Measurements from ENCODE around the gene DSCAML1.

DSCAML1 gene

DNA sequence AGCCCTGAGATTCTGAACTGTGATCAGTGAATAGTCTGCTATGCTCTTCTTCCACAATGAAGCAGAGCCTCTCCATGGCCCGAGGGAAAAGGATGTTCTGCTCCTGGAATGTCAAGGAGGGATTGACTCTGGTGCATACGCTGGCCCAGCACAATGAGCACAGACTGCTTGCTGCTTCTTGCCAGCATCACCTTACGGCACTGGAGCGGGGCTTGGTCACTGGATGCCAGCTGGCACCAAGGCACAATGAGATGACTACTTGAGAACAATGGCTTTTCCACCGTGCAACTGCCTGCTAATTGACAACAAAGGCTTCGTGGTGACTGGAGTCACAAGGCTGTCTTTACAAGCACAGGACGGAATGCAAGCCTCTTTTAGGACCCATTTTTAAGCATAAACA, 139.2 kb downstream of the DSCAML1 start:
- DNase-seq (ENCODE audit: insufficient read length, low spot score) = no peak
- FAIRE-seq = no peak
- TF ChIP-seq POLR2A (IDR thresholded peaks at IDR 0.05; ENCODE audit: low read depth, low read length) (no peak), POLR2AphosphoS5 (IDR thresholded peaks at IDR 0.05; ENCODE audit: low read depth, low read length) (no peak), PAX5 (IDR thresholded peaks at IDR 0.05; ENCODE audit: insufficient read depth, low read length, severe bottlenecking) (no peak), POU2F2 (IDR thresholded peaks at IDR 0.05; ENCODE audit: low read depth, low read length) (no peak), SPI1 (IDR thresholded peaks at IDR 0.05; ENCODE audit: low read depth, low read length) (no peak), TAF1 (IDR thresholded peaks at IDR 0.05; ENCODE audit: low read depth, low read length) (no peak)

- DNase-seq (ENCODE audit: insufficient read length, low spot score) (no peak), FAIRE-seq (no peak)
- no peak for TF ChIP-seq TAF1 (IDR thresholded peaks at IDR 0.05; ENCODE audit: low read depth, low read length)
- no peak for TF ChIP-seq POLR2A (IDR thresholded peaks at IDR 0.05; ENCODE audit: low read depth, low read length)
- no peak for TF ChIP-seq POLR2AphosphoS5 (IDR thresholded peaks at IDR 0.05; ENCODE audit: low read depth, low read length)
- TF ChIP-seq PAX5 (IDR thresholded peaks at IDR 0.05; ENCODE audit: insufficient read depth, low read length, severe bottlenecking) = no peak
- TF ChIP-seq SPI1 (IDR thresholded peaks at IDR 0.05; ENCODE audit: low read depth, low read length) = no peak
- TF ChIP-seq POU2F2 (IDR thresholded peaks at IDR 0.05; ENCODE audit: low read depth, low read length) = no peak
These were observed 142.4 kb downstream of the DSCAML1 start for GRCh38 chr11:117654281-117655255.

DNA sequence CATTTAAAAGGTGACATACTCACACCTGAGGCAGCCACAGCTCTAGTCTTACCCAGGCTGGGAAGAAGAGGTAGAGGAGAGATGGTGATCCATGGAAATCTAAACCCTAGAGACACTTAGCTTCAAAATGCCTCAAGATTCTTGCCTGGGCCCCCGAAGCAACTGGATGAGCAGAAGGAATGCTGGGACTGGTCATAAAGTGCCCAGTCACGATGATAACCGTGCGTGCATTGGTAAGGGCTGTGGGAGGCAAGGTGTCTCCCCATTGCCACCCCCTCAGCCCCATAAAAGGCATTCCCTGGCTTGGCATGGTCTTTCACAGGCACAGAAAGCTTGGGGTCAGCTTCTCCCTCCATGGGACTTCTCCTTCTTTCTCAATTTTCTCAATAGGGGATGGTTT, 144.5 kb downstream of the DSCAML1 start:
- DNase-seq (ENCODE audit: insufficient read length, low spot score) (no peak), FAIRE-seq (no peak)

DNA sequence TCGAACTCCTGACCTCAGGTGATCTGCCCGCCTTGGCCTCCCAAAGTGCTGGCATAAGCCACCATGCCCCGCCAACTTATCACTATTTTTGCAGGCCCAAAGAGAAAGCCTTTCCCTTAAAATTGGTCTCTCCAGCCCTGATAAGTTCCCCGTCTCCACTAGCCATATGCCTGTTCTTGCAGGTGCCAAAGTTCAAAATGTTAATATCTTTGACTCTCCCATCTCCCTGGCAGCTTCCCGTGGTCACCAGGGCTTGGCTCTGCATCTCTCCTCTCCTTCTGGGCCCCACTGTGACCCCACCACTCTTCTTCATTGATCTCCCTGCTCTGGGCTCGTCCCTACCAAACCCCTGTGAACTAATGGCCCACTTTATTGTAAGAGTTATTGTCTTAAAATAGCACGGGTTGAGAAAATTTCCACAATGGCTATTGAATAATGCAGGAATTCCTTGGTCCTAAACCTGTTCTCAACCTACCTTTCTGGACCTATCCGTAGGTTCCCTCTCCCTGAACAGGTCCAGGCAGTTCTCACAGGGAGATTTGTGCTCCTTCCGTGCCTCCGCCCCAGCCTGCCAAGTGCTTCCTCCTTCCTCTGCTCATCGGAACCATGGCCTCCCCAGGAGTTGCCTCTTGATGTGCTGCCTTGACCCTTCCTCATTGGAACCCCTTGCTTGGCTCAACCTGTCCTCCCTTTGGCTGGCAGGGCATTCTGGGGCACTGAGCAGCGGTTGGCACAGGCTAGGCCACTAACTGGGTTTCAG, 147.5 kb downstream of the DSCAML1 start:
- no peak for TF ChIP-seq TAF1 (IDR thresholded peaks at IDR 0.05; ENCODE audit: low read depth, low read length)
- TF ChIP-seq POLR2AphosphoS5 (IDR thresholded peaks at IDR 0.05; ENCODE audit: low read depth, low read length) = no peak
- TF ChIP-seq POLR2A (IDR thresholded peaks at IDR 0.05; ENCODE audit: low read depth, low read length) = no peak
- TF ChIP-seq SPI1 (IDR thresholded peaks at IDR 0.05; ENCODE audit: low read depth, low read length) = no peak
- TF ChIP-seq POU2F2 (IDR thresholded peaks at IDR 0.05; ENCODE audit: low read depth, low read length) = no peak
- TF ChIP-seq PAX5 (IDR thresholded peaks at IDR 0.05; ENCODE audit: insufficient read depth, low read length, severe bottlenecking) = no peak
- FAIRE-seq = no peak
- no peak for DNase-seq (ENCODE audit: insufficient read length, low spot score)

More for the DNA sequence above, 144.5 kb downstream of the DSCAML1 start:
- TF ChIP-seq TAF1 (IDR thresholded peaks at IDR 0.05; ENCODE audit: low read depth, low read length) = no peak
- no peak for TF ChIP-seq SPI1 (IDR thresholded peaks at IDR 0.05; ENCODE audit: low read depth, low read length)
- no peak for TF ChIP-seq POLR2AphosphoS5 (IDR thresholded peaks at IDR 0.05; ENCODE audit: low read depth, low read length)
- no peak for TF ChIP-seq POLR2A (IDR thresholded peaks at IDR 0.05; ENCODE audit: low read depth, low read length)
- TF ChIP-seq POU2F2 (IDR thresholded peaks at IDR 0.05; ENCODE audit: low read depth, low read length) = no peak
- TF ChIP-seq PAX5 (IDR thresholded peaks at IDR 0.05; ENCODE audit: insufficient read depth, low read length, severe bottlenecking) = no peak

DNA sequence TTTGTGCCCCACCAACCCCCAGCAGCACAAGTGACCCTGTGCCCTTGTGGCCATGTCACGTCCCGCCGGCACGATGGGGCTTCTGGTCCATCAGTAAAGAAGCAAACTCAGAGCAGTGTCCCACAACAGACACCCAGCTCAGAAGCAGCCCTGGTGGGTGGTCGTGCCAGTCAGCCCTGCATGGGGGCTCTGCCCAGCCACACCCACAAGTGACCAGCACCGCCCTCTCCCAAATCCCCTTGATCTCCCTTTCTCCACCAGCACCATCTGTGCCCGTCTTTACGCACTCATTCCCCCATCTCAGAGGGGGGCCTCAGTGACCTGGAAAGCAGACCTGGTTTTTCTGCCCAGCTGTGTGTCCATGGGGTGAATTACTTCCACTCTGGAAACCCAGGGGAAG, 149.1 kb downstream of the DSCAML1 start:
- TF ChIP-seq POLR2AphosphoS5 (IDR thresholded peaks at IDR 0.05; ENCODE audit: low read depth, low read length) (no peak), POLR2A (IDR thresholded peaks at IDR 0.05; ENCODE audit: low read depth, low read length) (no peak), SPI1 (IDR thresholded peaks at IDR 0.05; ENCODE audit: low read depth, low read length) (no peak), POU2F2 (IDR thresholded peaks at IDR 0.05; ENCODE audit: low read depth, low read length) (no peak)
- no peak for FAIRE-seq
- DNase-seq (ENCODE audit: insufficient read length, low spot score) = no peak

- no peak for TF ChIP-seq POU2F2 (IDR thresholded peaks at IDR 0.05; ENCODE audit: low read depth, low read length)
- no peak for TF ChIP-seq TAF1 (IDR thresholded peaks at IDR 0.05; ENCODE audit: low read depth, low read length)
- TF ChIP-seq PAX5 (IDR thresholded peaks at IDR 0.05; ENCODE audit: insufficient read depth, low read length, severe bottlenecking) = no peak
- no peak for TF ChIP-seq SPI1 (IDR thresholded peaks at IDR 0.05; ENCODE audit: low read depth, low read length)
- no peak for TF ChIP-seq POLR2A (IDR thresholded peaks at IDR 0.05; ENCODE audit: low read depth, low read length)
- no peak for TF ChIP-seq POLR2AphosphoS5 (IDR thresholded peaks at IDR 0.05; ENCODE audit: low read depth, low read length)
- no peak for DNase-seq (ENCODE audit: insufficient read length, low spot score)
- FAIRE-seq = no peak
These were observed 149.8 kb downstream of the DSCAML1 start for GRCh38 chr11:117647207-117647606.

DNA sequence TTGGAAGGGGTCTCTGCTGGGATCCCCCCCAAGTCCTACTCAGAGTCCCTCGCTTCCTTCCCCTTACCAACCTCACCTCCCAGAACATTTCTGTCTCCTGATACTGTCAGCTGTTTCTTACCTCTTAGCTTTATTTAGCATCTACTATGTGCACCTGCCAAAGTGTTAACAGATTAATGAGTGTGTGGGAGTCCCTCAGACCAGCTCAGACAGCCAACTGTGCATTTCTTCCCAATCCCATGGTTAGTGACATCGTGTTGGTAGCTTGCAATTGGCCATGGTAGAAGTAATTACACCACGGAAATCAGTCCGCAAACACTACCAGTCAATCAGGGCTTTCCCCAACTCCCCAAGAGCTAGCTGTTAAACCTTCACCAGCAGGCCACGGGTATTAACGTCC, 150.6 kb downstream of the DSCAML1 start:
- TF ChIP-seq SPI1 (IDR thresholded peaks at IDR 0.05; ENCODE audit: low read depth, low read length) = no peak
- TF ChIP-seq TAF1 (IDR thresholded peaks at IDR 0.05; ENCODE audit: low read depth, low read length) = no peak
- no peak for TF ChIP-seq POLR2AphosphoS5 (IDR thresholded peaks at IDR 0.05; ENCODE audit: low read depth, low read length)
- TF ChIP-seq POU2F2 (IDR thresholded peaks at IDR 0.05; ENCODE audit: low read depth, low read length) = no peak
- no peak for TF ChIP-seq POLR2A (IDR thresholded peaks at IDR 0.05; ENCODE audit: low read depth, low read length)
- no peak for TF ChIP-seq PAX5 (IDR thresholded peaks at IDR 0.05; ENCODE audit: insufficient read depth, low read length, severe bottlenecking)
- no peak for FAIRE-seq

DNA sequence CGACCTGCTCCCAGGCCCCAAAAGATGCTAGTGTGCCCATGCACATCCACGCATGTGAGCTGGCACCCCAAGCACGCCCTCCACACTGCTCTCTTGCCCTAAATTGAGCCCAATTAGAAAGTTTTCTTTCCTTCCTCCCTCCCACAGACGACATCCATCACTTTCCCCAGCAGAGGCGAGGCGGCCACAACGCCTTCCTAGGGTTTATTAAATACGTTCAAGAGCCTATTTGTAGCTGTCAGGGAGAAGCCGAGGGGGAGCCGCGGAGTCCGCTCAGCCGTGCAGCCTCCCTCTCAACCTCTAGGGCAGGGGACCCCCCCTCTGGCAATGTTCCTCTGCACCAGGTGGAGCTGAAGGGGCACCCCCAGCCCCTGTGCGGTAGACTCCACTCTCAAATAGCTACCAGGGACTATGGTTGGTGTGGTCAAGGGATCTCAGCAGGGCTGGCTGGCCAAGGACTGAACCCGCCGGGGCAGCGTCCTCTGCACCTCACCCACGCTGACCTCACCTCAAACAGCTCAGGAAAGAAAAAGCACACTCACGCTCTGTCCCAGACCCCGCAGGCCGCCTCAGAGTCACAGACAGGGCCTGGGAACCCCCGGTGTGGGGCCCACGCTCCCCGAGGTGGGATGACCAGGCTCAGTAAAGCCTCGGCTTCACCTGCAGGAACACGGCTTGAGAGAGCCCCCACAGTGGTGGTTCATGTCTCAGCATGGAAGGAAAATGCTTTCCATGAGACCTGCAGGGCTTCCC, 152.4 kb downstream of the DSCAML1 start:
- FAIRE-seq (no peak), DNase-seq (ENCODE audit: insufficient read length, low spot score) (no peak)
- no peak for TF ChIP-seq POLR2A (IDR thresholded peaks at IDR 0.05; ENCODE audit: low read depth, low read length)
- TF ChIP-seq POU2F2 (IDR thresholded peaks at IDR 0.05; ENCODE audit: low read depth, low read length) = no peak
- no peak for TF ChIP-seq SPI1 (IDR thresholded peaks at IDR 0.05; ENCODE audit: low read depth, low read length)
- TF ChIP-seq POLR2AphosphoS5 (IDR thresholded peaks at IDR 0.05; ENCODE audit: low read depth, low read length) = no peak
- no peak for TF ChIP-seq TAF1 (IDR thresholded peaks at IDR 0.05; ENCODE audit: low read depth, low read length)
- TF ChIP-seq PAX5 (IDR thresholded peaks at IDR 0.05; ENCODE audit: insufficient read depth, low read length, severe bottlenecking) = no peak

More for the DNA sequence above, 150.6 kb downstream of the DSCAML1 start:
- DNase-seq (ENCODE audit: insufficient read length, low spot score) = no peak

All from GM12891 (cell line).